ENCODE data around the gene WLS.

WLS gene

GRCh38 chr1:68181165-68181556 lies 51.2 kb downstream of the WLS start:
- Histone ChIP-seq H3F3A (ENCODE audit: insufficient read depth, low read length) (peaks cover 33% of the 10 kb centered on the region), H3K79me2 (ENCODE audit: low read length) (no peaks in the 10 kb centered on the region), H3K27me3 (replicated peaks; ENCODE audit: insufficient read depth, low read length) (no peaks in the 10 kb centered on the region), H3K27ac (ENCODE audit: low read length) (peak overlapping the region; percentile 93; the same call in 1 of the 2 replicates), H2AFZ (ENCODE audit: low read length) (no peak overlapping the region), H3K36me3 (replicated peaks; ENCODE audit: insufficient read depth, low read length) (no peaks in the 10 kb centered on the region), H3K9me3 (replicated peaks; ENCODE audit: insufficient read depth, low read length) (no peaks in the 10 kb centered on the region), H3K4me1 (ENCODE audit: low read length) (peaks cover 49% of the 10 kb centered on the region), H3K9me2 (replicated peaks; ENCODE audit: insufficient read depth, low read length) (no peaks in the 10 kb centered on the region), H3K4me2 (ENCODE audit: low read depth, low read length) (peak overlapping the region; percentile 81; the same call in 1 of the 2 replicates), H3K4me3 (ENCODE audit: low read length) (no peak overlapping the region), H3K9ac (ENCODE audit: low read length) (no peak overlapping the region), H4K20me1 (ENCODE audit: insufficient read depth, low read length) (no peaks in the 10 kb centered on the region)
- DNase-seq: peak; percentile 40
- no peak for TF ChIP-seq EZH2 (optimal IDR thresholded peaks at IDR 0.05; ENCODE audit: low read depth, low read length)
- TF ChIP-seq CTCF (IDR thresholded peaks at IDR 0.05; ENCODE audit: low read length): no peak

- Histone ChIP-seq H3K36me3 (replicated peaks; ENCODE audit: insufficient read depth, low read length) (no peaks in the 10 kb centered on the region), H3K4me2 (ENCODE audit: low read depth, low read length) (peak overlapping the region; percentile 81; the same call in 1 of the 2 replicates), H3K27ac (ENCODE audit: low read length) (peak overlapping the region; percentile 93; the same call in 1 of the 2 replicates), H3K9me2 (replicated peaks; ENCODE audit: insufficient read depth, low read length) (no peaks in the 10 kb centered on the region), H2AFZ (ENCODE audit: low read length) (no peak overlapping the region), H3K9me3 (replicated peaks; ENCODE audit: insufficient read depth, low read length) (no peaks in the 10 kb centered on the region), H4K20me1 (ENCODE audit: insufficient read depth, low read length) (no peaks in the 10 kb centered on the region), H3K4me1 (ENCODE audit: low read length) (peaks cover 54% of the 10 kb centered on the region), H3F3A (ENCODE audit: insufficient read depth, low read length) (peaks cover 33% of the 10 kb centered on the region), H3K79me2 (ENCODE audit: low read length) (no peaks in the 10 kb centered on the region), H3K9ac (ENCODE audit: low read length) (no peak overlapping the region), H3K4me3 (ENCODE audit: low read length) (no peak overlapping the region), H3K27me3 (replicated peaks; ENCODE audit: insufficient read depth, low read length) (no peaks in the 10 kb centered on the region)
- no peak for TF ChIP-seq EZH2phosphoT487 (IDR thresholded peaks at IDR 0.05; ENCODE audit: low read length)
- no peak for TF ChIP-seq EZH2 (optimal IDR thresholded peaks at IDR 0.05; ENCODE audit: low read depth, low read length)
- no peak for TF ChIP-seq CTCF (IDR thresholded peaks at IDR 0.05; ENCODE audit: low read length)
- no peak for DNase-seq
Observed at GRCh38 chr1:68180441-68181164, 51.7 kb downstream of the WLS start.

GRCh38 chr1:68178821-68179490 lies 53.4 kb downstream of the WLS start:
- no peaks in the 10 kb centered on the region for H3K9me3 ChIP-seq (replicated peaks; ENCODE audit: insufficient read depth, low read length)
- no peaks in the 10 kb centered on the region for H3K27me3 ChIP-seq (replicated peaks; ENCODE audit: insufficient read depth, low read length)
- H2AFZ ChIP-seq (ENCODE audit: low read length): no peak overlapping the region; the same call in 1 of the 2 replicates

More at GRCh38 chr1:68178821-68179490, 53.4 kb downstream of the WLS start:
- Histone ChIP-seq H3K4me3 (ENCODE audit: low read length) (peak overlapping the region; percentile 27; the same call in 1 of the 2 replicates), H3F3A (ENCODE audit: insufficient read depth, low read length) (peaks cover 33% of the 10 kb centered on the region), H4K20me1 (ENCODE audit: insufficient read depth, low read length) (no peaks in the 10 kb centered on the region), H3K9ac (ENCODE audit: low read length) (peak overlapping the region; percentile 40; the same call in 1 of the 2 replicates), H3K9me2 (replicated peaks; ENCODE audit: insufficient read depth, low read length) (no peaks in the 10 kb centered on the region), H3K4me1 (ENCODE audit: low read length) (peaks cover 66% of the 10 kb centered on the region), H3K36me3 (replicated peaks; ENCODE audit: insufficient read depth, low read length) (no peaks in the 10 kb centered on the region), H3K4me2 (ENCODE audit: low read depth, low read length) (peak overlapping the region; percentile 81), H3K79me2 (ENCODE audit: low read length) (no peaks in the 10 kb centered on the region), H3K27ac (ENCODE audit: low read length) (peak overlapping the region; percentile 93)
- DNase-seq: peak; percentile 81
- TF ChIP-seq CTCF (IDR thresholded peaks at IDR 0.05; ENCODE audit: low read length) (no peak), EZH2 (optimal IDR thresholded peaks at IDR 0.05; ENCODE audit: low read depth, low read length) (no peak), EZH2phosphoT487 (IDR thresholded peaks at IDR 0.05; ENCODE audit: low read length) (no peak)
